GM12891 (cell line): Measurements from ENCODE around the gene OSTM1.

Source experiments
- POLR2A ChIP-seq: IDR thresholded peaks from 2 replicates; pipeline ENCODE4 v1.6.1; 2011; ENCODE audit warnings: low read depth, low read length, control low read depth
- POLR2AphosphoS5 ChIP-seq: IDR thresholded peaks from 2 replicates; pipeline ENCODE4 v1.6.1; 2011; ENCODE audit warnings: low read depth, low read length, control low read depth
- TAF1 ChIP-seq: IDR thresholded peaks from 2 replicates; pipeline ENCODE4 v1.6.1; 2011; ENCODE audit warnings: low read depth, low read length, control low read depth

- TF ChIP-seq POLR2A (no peak), POLR2AphosphoS5 (no peak), TAF1 (no peak)
These were observed 23.1 kb downstream of the OSTM1 start for GRCh38 chr6:108051481-108051880.
